ENCODE results near the gene KDM4D.

The KDM4D gene

GRCh38 chr11:94938095-94939055, 35.1 kb upstream of the KDM4D start:
- Histone ChIP-seq H3K4me3 (ENCODE audit: low read length) (no peak overlapping the region), H3K36me3 (ENCODE audit: insufficient read depth, low read length) (no peaks in the 10 kb centered on the region), H3K27me3 (ENCODE audit: insufficient read depth, low read length) (no peaks in the 10 kb centered on the region), H3K4me1 (ENCODE audit: insufficient read depth, low read length) (peaks cover 9% of the 10 kb centered on the region), H2AFZ (ENCODE audit: low read depth, low read length) (no peak overlapping the region), H3K9me3 (ENCODE audit: low read length) (peaks cover 2% of the 10 kb centered on the region)

- Histone ChIP-seq H2AFZ (ENCODE audit: low read depth, low read length) (no peak overlapping the region), H3K27me3 (ENCODE audit: insufficient read depth, low read length) (no peaks in the 10 kb centered on the region), H3K36me3 (ENCODE audit: insufficient read depth, low read length) (no peaks in the 10 kb centered on the region), H3K4me3 (ENCODE audit: low read length) (no peak overlapping the region), H3K9me3 (ENCODE audit: low read length) (peaks cover 2% of the 10 kb centered on the region), H3K4me1 (ENCODE audit: insufficient read depth, low read length) (peaks cover 5% of the 10 kb centered on the region)
Observed at GRCh38 chr11:94939346-94939745, 34.2 kb upstream of the KDM4D start.

GRCh38 chr11:94941131-94941530, 32.4 kb upstream of the KDM4D start:
- H3K9me3 ChIP-seq (ENCODE audit: low read length): peaks cover 2% of the 10 kb centered on the region
- H3K4me3 ChIP-seq (ENCODE audit: low read length): no peak overlapping the region
- H3K27me3 ChIP-seq (ENCODE audit: insufficient read depth, low read length): no peaks in the 10 kb centered on the region
- H2AFZ ChIP-seq (ENCODE audit: low read depth, low read length): no peak overlapping the region
- H3K36me3 ChIP-seq (ENCODE audit: insufficient read depth, low read length): no peaks in the 10 kb centered on the region
- peaks cover 3% of the 10 kb centered on the region for H3K4me1 ChIP-seq (ENCODE audit: insufficient read depth, low read length)

- no peaks in the 10 kb centered on the region for H3K4me1 ChIP-seq (ENCODE audit: insufficient read depth, low read length)
- H3K27me3 ChIP-seq (ENCODE audit: insufficient read depth, low read length): no peaks in the 10 kb centered on the region
- H3K9me3 ChIP-seq (ENCODE audit: low read length): peaks cover 2% of the 10 kb centered on the region
- no peak overlapping the region for H2AFZ ChIP-seq (ENCODE audit: low read depth, low read length)
- no peaks in the 10 kb centered on the region for H3K36me3 ChIP-seq (ENCODE audit: insufficient read depth, low read length)
- H3K4me3 ChIP-seq (ENCODE audit: low read length): no peak overlapping the region
Observed at GRCh38 chr11:94946812-94947211, 26.7 kb upstream of the KDM4D start.

- Histone ChIP-seq H3K36me3 (ENCODE audit: insufficient read depth, low read length) (no peaks in the 10 kb centered on the region), H2AFZ (ENCODE audit: low read depth, low read length) (no peak overlapping the region), H3K4me1 (ENCODE audit: insufficient read depth, low read length) (no peaks in the 10 kb centered on the region), H3K9me3 (ENCODE audit: low read length) (peaks cover 2% of the 10 kb centered on the region), H3K4me3 (ENCODE audit: low read length) (no peak overlapping the region), H3K27me3 (ENCODE audit: insufficient read depth, low read length) (no peaks in the 10 kb centered on the region)
Observed at GRCh38 chr11:94948070-94948617, 25.4 kb upstream of the KDM4D start.

GRCh38 chr11:94954753-94955152, 18.8 kb upstream of the KDM4D start:
- peaks cover 7% of the 10 kb centered on the region for H3K36me3 ChIP-seq (ENCODE audit: insufficient read depth, low read length)
- H3K4me3 ChIP-seq (ENCODE audit: low read length): no peak overlapping the region
- no peak overlapping the region for H2AFZ ChIP-seq (ENCODE audit: low read depth, low read length)
- H3K4me1 ChIP-seq (ENCODE audit: insufficient read depth, low read length): no peaks in the 10 kb centered on the region
- no peaks in the 10 kb centered on the region for H3K27me3 ChIP-seq (ENCODE audit: insufficient read depth, low read length)
- peaks cover 3% of the 10 kb centered on the region for H3K9me3 ChIP-seq (ENCODE audit: low read length)

- Histone ChIP-seq H3K36me3 (ENCODE audit: insufficient read depth, low read length) (peaks cover 26% of the 10 kb centered on the region), H3K4me3 (ENCODE audit: low read length) (no peak overlapping the region), H2AFZ (ENCODE audit: low read depth, low read length) (no peak overlapping the region), H3K9me3 (ENCODE audit: low read length) (peaks cover 3% of the 10 kb centered on the region), H3K4me1 (ENCODE audit: insufficient read depth, low read length) (no peaks in the 10 kb centered on the region), H3K27me3 (ENCODE audit: insufficient read depth, low read length) (no peaks in the 10 kb centered on the region)
Observed at GRCh38 chr11:94956963-94957362, 16.5 kb upstream of the KDM4D start.

GRCh38 chr11:94958121-94958696, 15.3 kb upstream of the KDM4D start:
- H3K4me1 ChIP-seq (ENCODE audit: insufficient read depth, low read length): no peaks in the 10 kb centered on the region
- no peaks in the 10 kb centered on the region for H3K27me3 ChIP-seq (ENCODE audit: insufficient read depth, low read length)
- H3K9me3 ChIP-seq (ENCODE audit: low read length): peaks cover 3% of the 10 kb centered on the region
- H2AFZ ChIP-seq (ENCODE audit: low read depth, low read length): no peak overlapping the region
- H3K4me3 ChIP-seq (ENCODE audit: low read length): no peak overlapping the region
- peaks cover 38% of the 10 kb centered on the region for H3K36me3 ChIP-seq (ENCODE audit: insufficient read depth, low read length)

- no peak overlapping the region for H3K4me3 ChIP-seq (ENCODE audit: low read length)
- H3K36me3 ChIP-seq (ENCODE audit: insufficient read depth, low read length): peaks cover 48% of the 10 kb centered on the region
- no peaks in the 10 kb centered on the region for H3K4me1 ChIP-seq (ENCODE audit: insufficient read depth, low read length)
- H3K27me3 ChIP-seq (ENCODE audit: insufficient read depth, low read length): no peaks in the 10 kb centered on the region
- H3K9me3 ChIP-seq (ENCODE audit: low read length): peaks cover 3% of the 10 kb centered on the region
- H2AFZ ChIP-seq (ENCODE audit: low read depth, low read length): no peak overlapping the region
Observed at GRCh38 chr11:94959179-94959578, 14.3 kb upstream of the KDM4D start.

GRCh38 chr11:94960488-94960887, 13.0 kb upstream of the KDM4D start:
- Histone ChIP-seq H3K4me3 (ENCODE audit: low read length) (no peak overlapping the region), H3K36me3 (ENCODE audit: insufficient read depth, low read length) (peaks cover 61% of the 10 kb centered on the region), H3K27me3 (ENCODE audit: insufficient read depth, low read length) (no peaks in the 10 kb centered on the region), H3K4me1 (ENCODE audit: insufficient read depth, low read length) (no peaks in the 10 kb centered on the region), H2AFZ (ENCODE audit: low read depth, low read length) (no peak overlapping the region), H3K9me3 (ENCODE audit: low read length) (peaks cover 3% of the 10 kb centered on the region)

- peaks cover 69% of the 10 kb centered on the region for H3K36me3 ChIP-seq (ENCODE audit: insufficient read depth, low read length)
- H3K9me3 ChIP-seq (ENCODE audit: low read length): peaks cover 3% of the 10 kb centered on the region
- no peaks in the 10 kb centered on the region for H3K4me1 ChIP-seq (ENCODE audit: insufficient read depth, low read length)
- no peaks in the 10 kb centered on the region for H3K27me3 ChIP-seq (ENCODE audit: insufficient read depth, low read length)
- no peak overlapping the region for H2AFZ ChIP-seq (ENCODE audit: low read depth, low read length)
- H3K4me3 ChIP-seq (ENCODE audit: low read length): no peak overlapping the region
Observed at GRCh38 chr11:94961255-94961654, 12.3 kb upstream of the KDM4D start.

- H3K9me3 ChIP-seq (ENCODE audit: low read length): no peaks in the 10 kb centered on the region
Observed at GRCh38 chr11:94964934-94965333, 8.6 kb upstream of the KDM4D start.

GRCh38 chr11:94968334-94968958, 5.1 kb upstream of the KDM4D start:
- no peak overlapping the region for H2AFZ ChIP-seq (ENCODE audit: low read depth, low read length)
- peaks cover 83% of the 10 kb centered on the region for H3K36me3 ChIP-seq (ENCODE audit: insufficient read depth, low read length)
- no peaks in the 10 kb centered on the region for H3K9me3 ChIP-seq (ENCODE audit: low read length)
- no peak overlapping the region for H3K4me3 ChIP-seq (ENCODE audit: low read length)
- peaks cover 10% of the 10 kb centered on the region for H3K4me1 ChIP-seq (ENCODE audit: insufficient read depth, low read length)
- no peaks in the 10 kb centered on the region for H3K27me3 ChIP-seq (ENCODE audit: insufficient read depth, low read length)

More at GRCh38 chr11:94964934-94965333, 8.6 kb upstream of the KDM4D start:
- H2AFZ ChIP-seq (ENCODE audit: low read depth, low read length): no peak overlapping the region
- no peak overlapping the region for H3K4me3 ChIP-seq (ENCODE audit: low read length)
- H3K27me3 ChIP-seq (ENCODE audit: insufficient read depth, low read length): no peaks in the 10 kb centered on the region
- peaks cover 94% of the 10 kb centered on the region for H3K36me3 ChIP-seq (ENCODE audit: insufficient read depth, low read length)
- H3K4me1 ChIP-seq (ENCODE audit: insufficient read depth, low read length): no peaks in the 10 kb centered on the region
